Uterine smooth muscle cell (primary cell): ENCODE measurements around the gene WBP1L. TPM values are rescaled to one million over a fixed set of nuclear protein-coding genes. Genes with fewer than 3 reads are reported as not detected.

Source experiments
- total RNA-seq: library from RNA; depleted of rRNA; stranded (reverse); fragments of >200 nt; gene quantifications from 2 replicates; pipeline ENCODE4 v1.2.3, GENCODE V29; 2014

The WBP1L gene
- total RNA-seq = 39.2 and 51.7 TPM in 2 replicates

GRCh38 chr10:102743588-102744373 lies at the start of gene WBP1L:
Gene WBP1L (plus strand): TSS chr10:102743948. CDS start chr10:102744054, 106 bp downstream.

DNA sequence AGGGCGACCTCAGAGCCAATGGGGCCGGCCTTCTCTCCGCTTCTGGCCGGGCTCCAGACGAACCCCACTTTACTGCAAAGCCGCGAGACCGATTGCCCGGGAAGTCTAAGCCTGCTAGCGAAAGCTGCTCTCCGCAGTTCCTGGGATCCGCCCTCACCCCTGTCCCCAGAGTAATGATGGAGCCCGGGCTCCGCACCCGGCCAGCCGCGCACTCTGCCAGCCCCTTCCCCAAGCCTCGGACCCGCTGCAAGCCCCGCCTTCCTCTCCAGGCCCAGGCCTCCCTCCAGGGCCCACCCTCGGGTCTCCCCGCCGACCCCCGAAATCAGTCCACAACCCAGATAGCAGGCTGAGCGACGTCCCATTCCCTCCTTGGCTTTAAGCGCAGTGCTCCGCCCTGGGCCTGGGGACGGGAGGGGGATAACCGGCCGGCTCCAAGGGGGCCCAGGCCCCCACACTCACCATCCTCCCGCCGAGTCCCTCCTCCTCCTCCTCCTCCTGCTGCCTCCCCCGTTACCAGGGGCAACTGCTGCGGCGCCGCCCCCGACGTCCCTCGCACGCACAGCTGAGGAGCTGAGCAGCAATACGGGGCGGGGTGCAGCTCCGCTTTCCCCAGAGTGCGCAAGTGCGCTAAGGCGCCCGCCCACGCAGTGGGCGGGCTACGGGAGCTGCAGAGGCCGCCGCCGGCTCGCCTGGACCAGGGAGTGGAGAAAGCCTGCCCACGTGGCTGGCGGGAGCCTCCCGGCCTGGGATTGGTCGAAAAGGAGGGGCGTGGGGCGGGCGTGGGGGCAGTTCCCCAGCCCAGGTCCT lies 29.7 kb upstream of the WBP1L start, which contains the start of gene ARL3:
TSS of gene ARL3 (minus strand) at position 584 of the 807 bp plus-strand sequence. CDS start at position 462, 122 bp downstream.

DNA sequence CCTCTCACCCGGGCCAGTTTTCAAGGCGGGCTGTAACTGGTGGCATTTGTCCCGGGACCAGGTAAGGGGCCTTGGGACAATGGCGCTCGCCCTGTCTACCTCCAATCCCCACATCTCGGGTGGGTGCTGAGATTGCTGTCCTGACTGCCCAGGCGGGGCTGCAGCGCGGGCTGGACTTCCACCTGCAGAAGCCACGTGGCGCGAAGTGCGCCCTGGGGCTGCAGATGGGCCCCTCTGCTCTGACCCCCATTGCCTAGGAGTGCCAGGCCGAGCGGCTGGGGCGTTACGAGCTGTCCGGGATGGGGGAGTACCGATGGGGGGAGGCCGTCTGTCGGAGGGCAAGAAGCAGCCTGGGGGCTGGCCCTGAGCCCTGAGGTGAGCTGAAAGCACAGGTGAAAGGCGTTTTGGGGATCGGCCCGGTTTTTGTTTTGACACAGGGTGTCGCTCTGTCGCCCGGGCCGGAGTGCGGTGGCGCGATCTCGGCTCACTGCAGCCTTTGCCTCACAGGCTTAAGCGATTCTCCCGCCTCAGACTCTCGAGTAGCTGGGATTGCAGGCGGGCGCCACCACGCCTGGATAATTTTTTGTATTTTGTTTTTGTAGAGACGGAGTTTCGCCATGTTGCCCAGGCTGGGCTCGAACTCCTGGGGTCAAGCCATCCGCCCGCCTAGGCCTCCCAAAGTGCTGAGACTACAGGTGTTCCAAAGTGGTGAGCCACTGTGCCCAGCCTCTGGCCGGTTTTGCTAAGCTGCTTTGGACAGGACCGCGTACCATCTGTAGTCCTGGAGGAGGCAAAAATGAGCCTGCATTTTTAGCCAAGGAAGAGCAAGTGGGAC lies 28.9 kb upstream of the WBP1L start, which contains the start of gene SFXN2:
TSS of gene SFXN2 (plus strand) at position 16 of the 835 bp plus-strand sequence. CDS start 12,001 bp downstream, outside the sequence.

GRCh38 chr10:102837230-102837721 lies 93.5 kb downstream of the WBP1L start, which contains the start of gene CYP17A1:
Gene CYP17A1 (minus strand): TSS chr10:102837413. CDS start chr10:102837361, 52 bp downstream.

Other genes with a start within 250 kb of the WBP1L start
- 95.5 and 131 TPM in 2 replicates for gene ACTR1A, start 241.2 kb upstream of the WBP1L start, total RNA-seq
- 2.2 and 2.4 TPM in 2 replicates for gene SUFU, start 240.0 kb upstream of the WBP1L start, total RNA-seq
- 64.5 and 68.6 TPM in 2 replicates for gene TRIM8, start 99.5 kb upstream of the WBP1L start, total RNA-seq
- gene ARL3, start 29.6 kb upstream of the WBP1L start, total RNA-seq = 7.2 and 8.4 TPM in 2 replicates
- 5.0 and 7.0 TPM in 2 replicates for gene SFXN2, start 29.3 kb upstream of the WBP1L start, total RNA-seq
- not detected in 2 replicates for gene CYP17A1, start 93.5 kb downstream of the WBP1L start, total RNA-seq
- 12.9 and 15.6 TPM in 2 replicates for gene BORCS7, start 110.3 kb downstream of the WBP1L start, total RNA-seq
- 11.0 and 13.7 TPM in 2 replicates for gene AS3MT, start 125.5 kb downstream of the WBP1L start, total RNA-seq
- 6.5 and 12.5 TPM in 2 replicates for gene CNNM2, start 174.3 kb downstream of the WBP1L start, total RNA-seq